GM23338 (cell line): ENCODE measurements around the gene ALS2. TPM values are rescaled to one million over a fixed set of nuclear protein-coding genes. Genes with fewer than 3 reads are reported as not detected.
A peak's percentile ranks its signal among the peaks of the same experiment; 100 is the strongest.

Experiments
- ATAC-seq: fragments of 200-7000 bp; cut with Tn5 transposase; 3 replicates; pipeline ENCODE4 v1.9.1; 2020
- DNase-seq: peaks from one replicate; pipeline ENCODE4 v3.0.0-alpha.2; 2015; ENCODE audit warnings: low spot score
- H2AFZ ChIP-seq: fragments of 200-600 bp; sonication (generic); 2 replicates; pipeline ENCODE4 v1.8.0; 2016; ENCODE audit warnings: antibody characterized with exemption, mild to moderate bottlenecking, moderate library complexity
- H3F3A ChIP-seq: fragments of 200-600 bp; sonication (generic); replicated peaks from 2 replicates; pipeline ENCODE4 v1.8.0; 2017; ENCODE audit warnings: antibody characterized with exemption, mixed run types, low read depth
- H3K27ac ChIP-seq: fragments of 200-600 bp; sonication (generic); 2 replicates; pipeline ENCODE4 v1.6.1; 2016; ENCODE audit warnings: low read depth
- H3K27me3 ChIP-seq: fragments of 200-600 bp; sonication (generic); 2 replicates; pipeline ENCODE4 v1.8.0; 2016; ENCODE audit warnings: mild to moderate bottlenecking, mixed run types, moderate library complexity; ENCODE audit not compliant: insufficient read depth
- H3K36me3 ChIP-seq: fragments of 200-600 bp; sonication (generic); 2 replicates; pipeline ENCODE4 v1.8.0; 2016; ENCODE audit warnings: mild to moderate bottlenecking; ENCODE audit not compliant: insufficient read depth
- H3K4me1 ChIP-seq: fragments of 200-600 bp; sonication (generic); 2 replicates; pipeline ENCODE4 v1.8.0; 2016; ENCODE audit warnings: mild to moderate bottlenecking, moderate library complexity; ENCODE audit not compliant: insufficient read depth
- H3K4me2 ChIP-seq: fragments of 200-600 bp; sonication (generic); 2 replicates; pipeline ENCODE4 v1.7.1; 2017; ENCODE audit warnings: mixed run types
- H3K4me3 ChIP-seq: fragments of 200-600 bp; sonication (generic); 2 replicates; pipeline ENCODE4 v1.6.1; 2016; ENCODE audit warnings: mixed run types
- H3K79me2 ChIP-seq: fragments of 200-600 bp; sonication (generic); replicated peaks from 2 replicates; pipeline ENCODE4 v1.8.0; 2017; ENCODE audit warnings: mild to moderate bottlenecking; ENCODE audit not compliant: insufficient read depth
- H3K9me2 ChIP-seq: fragments of 200-600 bp; sonication (generic); 2 replicates; pipeline ENCODE4 v1.8.0; 2017; ENCODE audit not compliant: insufficient read depth
- H4K20me1 ChIP-seq: fragments of 200-600 bp; sonication (generic); replicated peaks from 2 replicates; pipeline ENCODE4 v1.8.0; 2017; ENCODE audit warnings: mild to moderate bottlenecking; ENCODE audit not compliant: insufficient read depth
- H3K27ac Mint-ChIP-seq: 2 replicates; pipeline ENCODE4 v1.8.0; 2020; ENCODE audit warnings: inconsistent platforms, mild to moderate bottlenecking, moderate library complexity, mixed read lengths
- H3K27me3 Mint-ChIP-seq: 3 replicates; pipeline ENCODE4 v1.8.0; 2022; ENCODE audit warnings: low read depth, mild to moderate bottlenecking, moderate library complexity, mixed read lengths, inconsistent platforms; ENCODE audit not compliant: insufficient read depth, poor library complexity
- H3K36me3 Mint-ChIP-seq: 3 replicates; pipeline ENCODE4 v1.8.0; 2021; ENCODE audit warnings: low read depth, mild to moderate bottlenecking, inconsistent platforms, moderate library complexity, mixed read lengths
- H3K4me1 Mint-ChIP-seq: 3 replicates; pipeline ENCODE4 v1.8.0; 2020; ENCODE audit warnings: mild to moderate bottlenecking, inconsistent platforms, mixed read lengths
- H3K4me3 Mint-ChIP-seq: 3 replicates; pipeline ENCODE4 v1.8.0; 2021; ENCODE audit warnings: moderate library complexity, mild to moderate bottlenecking, inconsistent platforms, mixed read lengths
- H3K9me3 Mint-ChIP-seq: 3 replicates; pipeline ENCODE4 v1.8.0; 2020; ENCODE audit warnings: moderate library complexity, mild to moderate bottlenecking, inconsistent platforms, mixed read lengths
- CREB1 ChIP-seq: fragments of 250-450 bp; sonication (Bioruptor Pico); IDR thresholded peaks from 2 replicates; pipeline ENCODE4 v1.5.0; 2020; ENCODE audit warnings: low read depth, mild to moderate bottlenecking, moderate library complexity
- CTCF ChIP-seq, 2 experiments: fragments of 200-600 bp in 1 of 2; sonication (generic) in 1 of 2; conservative IDR thresholded peaks; 2 replicates each; pipeline versions ENCODE4 v1.5.1 to v1.6.1; 2016 to 2017; ENCODE audit warnings: antibody characterized with exemption in 2 of 2, low read depth in 2 of 2, mild to moderate bottlenecking in 2 of 2, moderate library complexity in 1 of 2
- EZH2 ChIP-seq: fragments of 200-600 bp; sonication (generic); IDR thresholded peaks from one replicate; pipeline ENCODE4 v1.8.0; 2017; ENCODE audit warnings: antibody characterized with exemption, mild to moderate bottlenecking, low read depth; ENCODE audit not compliant: unreplicated experiment
- EZH2phosphoT487 ChIP-seq: fragments of 200-600 bp; sonication (generic); IDR thresholded peaks from one replicate; pipeline ENCODE4 v1.8.1; 2018; ENCODE audit warnings: antibody characterized with exemption; ENCODE audit not compliant: unreplicated experiment
- JUNB ChIP-seq: IDR thresholded peaks from one replicate; pipeline ENCODE4 v1.6.1; 2016; ENCODE audit warnings: antibody characterized with exemption; ENCODE audit not compliant: unreplicated experiment
- NANOG ChIP-seq: IDR thresholded peaks from 2 replicates; pipeline ENCODE4 v1.6.1; 2016; ENCODE audit warnings: antibody characterized with exemption, borderline replicate concordance
- POLR2AphosphoS5 ChIP-seq: IDR thresholded peaks from 2 replicates; pipeline ENCODE4 v1.6.1; 2016; ENCODE audit warnings: antibody characterized with exemption, low read depth
- REST ChIP-seq: IDR thresholded peaks from one replicate; pipeline ENCODE4 v1.6.1; 2018; ENCODE audit warnings: antibody characterized with exemption; ENCODE audit not compliant: unreplicated experiment
- STAT1 ChIP-seq: IDR thresholded peaks from one replicate; pipeline ENCODE4 v1.6.1; 2016; ENCODE audit warnings: antibody characterized with exemption; ENCODE audit not compliant: unreplicated experiment
- ZNF114 ChIP-seq: fragments of 250-450 bp; sonication (Bioruptor Pico); IDR thresholded peaks from 2 replicates; pipeline ENCODE4 v1.5.0; 2020; ENCODE audit warnings: mild to moderate bottlenecking, moderate library complexity
- ZNF331 ChIP-seq: fragments of 250-450 bp; sonication (Bioruptor Pico); IDR thresholded peaks from 2 replicates; pipeline ENCODE4 v1.5.0; 2020; ENCODE audit warnings: low read depth, mild to moderate bottlenecking, moderate library complexity
- polyA plus RNA-seq: library from polyadenylated mRNA; unstranded; fragments of >200 nt; fragmentation: Nextera tagmentation; extraction: Ambion mirVana; gene quantifications from 2 replicates; pipeline ENCODE4 v1.2.1, GENCODE V29; 2016
- total RNA-seq: library from RNA; depleted of rRNA; stranded (reverse); fragments of >200 nt; shearing (Covaris generic); gene quantifications from 2 replicates; pipeline ENCODE4 v1.2.3, GENCODE V29; 2014
- TF ChIP-seq, protein P1 (sequence below): fragments of 250-450 bp; sonication (Bioruptor Pico); IDR thresholded peaks from 2 replicates; pipeline ENCODE4 v1.5.0; 2020; ENCODE audit warnings: mild to moderate bottlenecking, moderate library complexity
- TF ChIP-seq, protein P2 (sequence below): IDR thresholded peaks from 2 replicates; pipeline ENCODE4 v1.6.1; 2016; ENCODE audit warnings: antibody characterized with exemption

The ALS2 gene
- total and polyA plus RNA-seq, 2 experiments from 2014 or later: 9.6 to 43.3 TPM

- Histone ChIP-seq H3K36me3 (no peaks in the 10 kb centered on the region), H3K4me3 (no peak overlapping the region), H3K4me2 (no peak overlapping the region), H3K9me2 (no peaks in the 10 kb centered on the region), H3F3A (no peaks in the 10 kb centered on the region), H3K4me1 (no peaks in the 10 kb centered on the region), H2AFZ (peak overlapping the region; percentile 52), H3K27me3 (no peaks in the 10 kb centered on the region), H3K79me2 (no peaks in the 10 kb centered on the region), H3K27ac (no peak overlapping the region), H4K20me1 (no peaks in the 10 kb centered on the region)
- Mint-ChIP-seq H3K27ac (no peak overlapping the region), H3K4me1 (0 out of 3 replicates have a peak, but pooled peaks cover under 1% of the 10 kb centered on the region), H3K4me3 (no peak overlapping the region), H3K9me3 (no peaks in the 10 kb centered on the region), H3K27me3 (peaks cover 5% of the 10 kb centered on the region), H3K36me3 (no peaks in the 10 kb centered on the region)
- ATAC-seq: no peak
- DNase-seq: no peak
- TF ChIP-seq CREB1: no peak
- TF ChIP-seq EZH2phosphoT487: no peak
- TF ChIP-seq ZNF114: no peak
- TF ChIP-seq EZH2: no peak
- no peak for TF ChIP-seq REST
- TF ChIP-seq STAT1: no peak
- no peak for TF ChIP-seq POLR2AphosphoS5
- TF ChIP-seq, protein P1, sequence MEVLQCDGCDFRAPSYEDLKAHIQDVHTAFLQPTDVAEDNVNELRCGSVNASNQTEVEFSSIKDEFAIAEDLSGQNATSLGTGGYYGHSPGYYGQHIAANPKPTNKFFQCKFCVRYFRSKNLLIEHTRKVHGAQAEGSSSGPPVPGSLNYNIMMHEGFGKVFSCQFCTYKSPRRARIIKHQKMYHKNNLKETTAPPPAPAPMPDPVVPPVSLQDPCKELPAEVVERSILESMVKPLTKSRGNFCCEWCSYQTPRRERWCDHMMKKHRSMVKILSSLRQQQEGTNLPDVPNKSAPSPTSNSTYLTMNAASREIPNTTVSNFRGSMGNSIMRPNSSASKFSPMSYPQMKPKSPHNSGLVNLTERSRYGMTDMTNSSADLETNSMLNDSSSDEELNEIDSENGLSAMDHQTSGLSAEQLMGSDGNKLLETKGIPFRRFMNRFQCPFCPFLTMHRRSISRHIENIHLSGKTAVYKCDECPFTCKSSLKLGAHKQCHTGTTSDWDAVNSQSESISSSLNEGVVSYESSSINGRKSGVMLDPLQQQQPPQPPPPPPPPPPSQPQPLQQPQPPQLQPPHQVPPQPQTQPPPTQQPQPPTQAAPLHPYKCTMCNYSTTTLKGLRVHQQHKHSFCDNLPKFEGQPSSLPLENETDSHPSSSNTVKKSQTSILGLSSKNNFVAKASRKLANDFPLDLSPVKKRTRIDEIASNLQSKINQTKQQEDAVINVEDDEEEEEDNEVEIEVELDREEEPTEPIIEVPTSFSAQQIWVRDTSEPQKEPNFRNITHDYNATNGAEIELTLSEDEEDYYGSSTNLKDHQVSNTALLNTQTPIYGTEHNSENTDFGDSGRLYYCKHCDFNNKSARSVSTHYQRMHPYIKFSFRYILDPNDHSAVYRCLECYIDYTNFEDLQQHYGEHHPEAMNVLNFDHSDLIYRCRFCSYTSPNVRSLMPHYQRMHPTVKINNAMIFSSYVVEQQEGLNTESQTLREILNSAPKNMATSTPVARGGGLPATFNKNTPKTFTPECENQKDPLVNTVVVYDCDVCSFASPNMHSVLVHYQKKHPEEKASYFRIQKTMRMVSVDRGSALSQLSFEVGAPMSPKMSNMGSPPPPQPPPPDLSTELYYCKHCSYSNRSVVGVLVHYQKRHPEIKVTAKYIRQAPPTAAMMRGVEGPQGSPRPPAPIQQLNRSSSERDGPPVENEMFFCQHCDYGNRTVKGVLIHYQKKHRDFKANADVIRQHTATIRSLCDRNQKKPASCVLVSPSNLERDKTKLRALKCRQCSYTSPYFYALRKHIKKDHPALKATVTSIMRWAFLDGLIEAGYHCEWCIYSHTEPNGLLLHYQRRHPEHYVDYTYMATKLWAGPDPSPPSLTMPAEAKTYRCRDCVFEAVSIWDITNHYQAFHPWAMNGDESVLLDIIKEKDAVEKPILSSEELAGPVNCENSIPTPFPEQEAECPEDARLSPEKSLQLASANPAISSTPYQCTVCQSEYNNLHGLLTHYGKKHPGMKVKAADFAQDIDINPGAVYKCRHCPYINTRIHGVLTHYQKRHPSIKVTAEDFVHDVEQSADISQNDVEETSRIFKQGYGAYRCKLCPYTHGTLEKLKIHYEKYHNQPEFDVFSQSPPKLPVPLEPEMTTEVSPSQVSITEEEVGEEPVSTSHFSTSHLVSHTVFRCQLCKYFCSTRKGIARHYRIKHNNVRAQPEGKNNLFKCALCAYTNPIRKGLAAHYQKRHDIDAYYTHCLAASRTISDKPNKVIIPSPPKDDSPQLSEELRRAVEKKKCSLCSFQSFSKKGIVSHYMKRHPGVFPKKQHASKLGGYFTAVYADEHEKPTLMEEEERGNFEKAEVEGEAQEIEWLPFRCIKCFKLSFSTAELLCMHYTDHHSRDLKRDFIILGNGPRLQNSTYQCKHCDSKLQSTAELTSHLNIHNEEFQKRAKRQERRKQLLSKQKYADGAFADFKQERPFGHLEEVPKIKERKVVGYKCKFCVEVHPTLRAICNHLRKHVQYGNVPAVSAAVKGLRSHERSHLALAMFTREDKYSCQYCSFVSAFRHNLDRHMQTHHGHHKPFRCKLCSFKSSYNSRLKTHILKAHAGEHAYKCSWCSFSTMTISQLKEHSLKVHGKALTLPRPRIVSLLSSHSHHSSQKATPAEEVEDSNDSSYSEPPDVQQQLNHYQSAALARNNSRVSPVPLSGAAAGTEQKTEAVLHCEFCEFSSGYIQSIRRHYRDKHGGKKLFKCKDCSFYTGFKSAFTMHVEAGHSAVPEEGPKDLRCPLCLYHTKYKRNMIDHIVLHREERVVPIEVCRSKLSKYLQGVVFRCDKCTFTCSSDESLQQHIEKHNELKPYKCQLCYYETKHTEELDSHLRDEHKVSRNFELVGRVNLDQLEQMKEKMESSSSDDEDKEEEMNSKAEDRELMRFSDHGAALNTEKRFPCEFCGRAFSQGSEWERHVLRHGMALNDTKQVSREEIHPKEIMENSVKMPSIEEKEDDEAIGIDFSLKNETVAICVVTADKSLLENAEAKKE (CRISPR knock-in tag): no peak
- TF ChIP-seq NANOG: no peak
- TF ChIP-seq ZNF331 (CRISPR knock-in tag): no peak
- TF ChIP-seq JUNB: no peak
- TF ChIP-seq, protein P2, sequence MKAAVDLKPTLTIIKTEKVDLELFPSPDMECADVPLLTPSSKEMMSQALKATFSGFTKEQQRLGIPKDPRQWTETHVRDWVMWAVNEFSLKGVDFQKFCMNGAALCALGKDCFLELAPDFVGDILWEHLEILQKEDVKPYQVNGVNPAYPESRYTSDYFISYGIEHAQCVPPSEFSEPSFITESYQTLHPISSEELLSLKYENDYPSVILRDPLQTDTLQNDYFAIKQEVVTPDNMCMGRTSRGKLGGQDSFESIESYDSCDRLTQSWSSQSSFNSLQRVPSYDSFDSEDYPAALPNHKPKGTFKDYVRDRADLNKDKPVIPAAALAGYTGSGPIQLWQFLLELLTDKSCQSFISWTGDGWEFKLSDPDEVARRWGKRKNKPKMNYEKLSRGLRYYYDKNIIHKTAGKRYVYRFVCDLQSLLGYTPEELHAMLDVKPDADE: no peak
- TF ChIP-seq CTCF (conservative IDR thresholded peaks at IDR 0.05; ENCODE audit: low read depth in 2 of 2): no peak
Measured at GRCh38 chr2:201656102-201656501, 124.6 kb downstream of the ALS2 start.
